ENCODE data around the gene CTNNA3.

The CTNNA3 gene

GRCh38 chr10:66996996-66997395 is 699.0 kb downstream of the CTNNA3 start:
- DNase-seq, result no peak

DNA sequence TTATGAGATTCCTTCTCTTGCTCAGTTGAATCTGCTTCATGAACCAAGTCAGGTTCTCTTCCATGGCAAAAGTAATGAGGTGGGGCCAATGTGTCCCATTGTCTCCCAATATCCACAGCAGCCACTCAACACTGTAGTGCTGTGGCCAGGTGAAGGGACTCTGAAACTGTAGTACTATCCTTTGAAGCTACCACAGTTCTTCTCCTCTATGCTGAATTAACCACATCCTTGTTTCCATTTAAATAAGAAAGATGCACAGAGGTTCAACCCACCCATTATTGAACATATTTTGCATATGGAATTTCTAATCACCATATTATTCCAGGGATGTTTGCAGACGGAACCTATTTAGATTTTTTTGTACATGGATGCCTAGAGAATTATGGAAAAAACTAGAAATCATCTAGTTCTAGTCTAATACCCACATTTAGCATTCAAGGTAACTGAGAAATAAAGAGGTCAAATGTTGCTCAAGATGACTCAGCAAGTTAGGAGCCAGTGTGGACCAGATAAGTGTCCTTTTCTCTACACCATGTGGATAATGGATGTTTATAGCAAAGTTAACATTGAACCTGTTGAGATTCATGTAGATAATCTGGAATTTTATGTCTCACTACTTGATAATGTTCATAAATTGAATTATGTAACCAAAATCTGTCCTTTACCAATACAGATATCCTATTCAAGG is 705.7 kb downstream of the CTNNA3 start:
- no peak for DNase-seq

DNA sequence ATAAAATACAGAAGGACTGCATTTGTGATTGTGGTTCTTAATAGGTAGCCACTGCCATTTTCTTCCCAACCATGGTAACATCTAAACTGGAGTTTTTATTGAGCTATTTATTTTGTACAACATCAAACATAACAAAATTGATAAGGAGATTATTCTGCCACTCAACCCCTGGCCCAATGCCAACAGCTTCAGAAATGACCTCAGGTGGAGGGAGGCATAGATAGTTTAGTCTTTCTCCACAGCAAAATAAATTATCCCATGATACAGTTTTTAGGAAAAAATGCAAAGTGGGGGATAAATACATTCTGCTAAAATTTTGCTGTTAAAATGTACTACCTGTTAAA is 712.5 kb downstream of the CTNNA3 start:
- no peak for DNase-seq

GRCh38 chr10:66982792-66983474 is 713.1 kb downstream of the CTNNA3 start:
- DNase-seq, result no peak

DNA sequence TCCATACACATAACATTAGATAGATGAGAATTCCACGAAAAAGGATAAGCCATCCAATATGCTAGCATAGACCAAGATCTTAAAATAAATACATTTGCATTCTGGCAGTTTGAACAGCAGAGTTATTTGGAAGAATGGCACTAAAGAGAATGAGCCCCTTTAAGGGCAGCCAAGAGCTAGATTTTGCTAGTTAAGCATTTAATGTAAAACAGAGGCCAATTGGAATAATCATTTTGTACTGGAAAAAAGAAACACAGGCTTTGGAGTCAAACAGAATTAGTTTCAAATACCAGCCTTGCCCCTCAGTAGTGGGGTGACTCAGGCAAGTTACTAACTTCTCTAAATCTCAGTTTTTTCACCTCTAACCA is 714.0 kb downstream of the CTNNA3 start:
- DNase-seq, result no peak

DNA sequence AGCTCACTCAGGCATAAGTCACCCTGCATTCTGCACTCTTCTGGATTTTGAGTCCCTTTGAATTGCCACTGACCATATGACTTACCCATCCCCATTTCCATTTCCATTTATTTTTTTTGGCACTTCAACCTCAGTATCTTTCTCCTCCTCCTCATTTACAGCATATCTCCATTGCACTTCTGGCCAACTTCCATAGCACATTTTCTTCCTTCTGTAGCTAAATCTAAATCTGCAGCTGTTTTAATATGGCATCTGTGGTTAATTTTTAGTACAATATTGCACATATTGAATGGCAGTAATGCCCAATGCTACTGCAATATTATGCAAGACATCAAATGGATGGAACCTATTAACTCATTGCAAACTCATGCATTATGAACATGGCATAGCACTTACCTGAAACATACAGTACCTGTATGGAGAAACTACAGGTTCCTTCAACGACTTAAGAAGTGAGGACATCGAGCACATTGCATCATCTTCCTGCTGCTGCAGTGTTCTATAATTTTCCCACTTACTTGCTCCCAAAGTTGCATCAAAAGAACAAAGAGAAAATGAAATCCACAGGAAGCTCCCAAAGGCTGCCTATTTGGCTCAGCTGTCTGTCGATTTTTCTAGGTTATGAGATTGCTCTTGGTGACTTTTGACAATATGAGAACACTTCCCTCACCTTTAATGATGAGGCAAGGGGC is 714.5 kb downstream of the CTNNA3 start:
- no peak for DNase-seq

- no peak for DNase-seq
Observed at GRCh38 chr10:66980246-66980815, 715.7 kb downstream of the CTNNA3 start.

GRCh38 chr10:66964946-66965345 is 731.0 kb downstream of the CTNNA3 start:
- no peak for DNase-seq

DNA sequence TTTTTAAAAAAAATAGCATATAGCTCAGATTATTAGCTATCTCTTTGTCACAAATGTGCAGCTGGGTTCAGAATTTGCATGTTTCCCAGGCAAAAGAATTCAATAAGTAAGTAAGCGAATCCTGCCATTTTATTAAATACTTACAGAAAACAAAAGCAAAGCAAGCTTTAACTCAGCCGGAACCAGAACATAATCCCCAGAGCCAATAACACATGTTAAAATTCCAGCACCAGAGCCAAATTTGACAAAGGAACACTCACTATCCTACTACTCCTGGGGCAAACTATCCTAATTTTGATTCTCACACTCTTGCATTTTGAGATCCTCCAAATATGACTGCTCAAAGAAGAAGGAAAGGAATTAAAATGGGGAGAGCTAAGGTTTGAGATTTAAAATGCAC is 737.5 kb downstream of the CTNNA3 start:
- no peak for DNase-seq

DNA sequence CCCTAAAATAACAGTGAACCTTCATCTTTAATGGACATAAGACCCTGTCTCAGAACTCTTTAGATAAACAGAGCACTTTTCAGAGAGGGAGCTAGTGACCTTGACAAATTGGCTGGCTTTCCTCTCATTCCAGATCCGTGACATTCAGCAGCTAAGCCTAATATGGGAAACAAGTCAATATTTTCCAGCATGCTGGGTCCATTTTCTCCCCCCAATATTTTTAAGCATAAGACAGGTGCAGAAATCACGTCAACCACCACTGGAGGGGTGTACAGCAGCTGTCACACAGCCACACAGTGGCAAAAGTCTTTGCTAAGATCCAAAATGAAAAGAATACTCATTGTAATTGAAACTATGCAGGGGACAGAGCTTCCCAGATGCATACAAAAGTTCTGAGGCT is 744.1 kb downstream of the CTNNA3 start:
- DNase-seq, result no peak

- DNase-seq, result no peak
Observed at GRCh38 chr10:66943590-66943989, 752.4 kb downstream of the CTNNA3 start.

DNA sequence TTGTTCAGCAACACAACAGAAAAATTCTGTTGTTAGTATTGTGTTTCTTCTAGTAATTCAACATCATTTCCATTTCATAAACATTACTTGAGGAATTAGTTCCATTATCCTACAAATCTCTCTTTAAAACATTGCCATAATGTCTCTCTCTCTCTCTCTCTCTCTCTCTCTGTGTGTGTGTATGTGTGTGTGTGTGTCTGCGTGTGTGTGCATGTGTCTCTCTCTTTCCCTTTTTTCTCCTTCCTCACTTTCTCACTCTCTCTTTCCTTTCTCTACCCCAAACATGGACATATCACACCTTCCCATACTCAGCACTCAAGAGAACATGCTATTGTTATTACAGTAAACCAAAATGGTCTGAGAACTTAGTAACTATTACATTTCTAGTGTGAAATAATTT is 753.6 kb downstream of the CTNNA3 start:
- no peak for DNase-seq

- DNase-seq, result no peak
Observed at GRCh38 chr10:66941491-66941890, 754.5 kb downstream of the CTNNA3 start.

DNA sequence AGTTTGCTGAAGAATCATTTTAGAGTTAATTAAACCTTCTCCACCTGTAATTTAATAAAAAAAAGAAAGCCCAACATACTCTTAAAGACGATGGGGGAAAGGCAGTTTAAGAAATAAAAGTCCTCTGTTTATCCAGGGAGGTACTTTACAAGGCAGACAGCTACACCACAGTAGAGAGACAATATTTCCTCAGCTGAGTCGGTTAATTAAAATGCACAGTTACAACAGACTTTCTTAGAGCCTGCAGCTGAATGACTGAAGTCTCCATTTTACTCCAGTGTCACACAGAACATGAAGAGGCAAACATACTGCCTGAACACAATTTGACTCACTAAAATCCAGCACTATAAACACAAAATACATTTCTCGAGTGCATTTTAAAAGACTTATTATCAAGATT is 755.0 kb downstream of the CTNNA3 start:
- DNase-seq, result no peak

DNA sequence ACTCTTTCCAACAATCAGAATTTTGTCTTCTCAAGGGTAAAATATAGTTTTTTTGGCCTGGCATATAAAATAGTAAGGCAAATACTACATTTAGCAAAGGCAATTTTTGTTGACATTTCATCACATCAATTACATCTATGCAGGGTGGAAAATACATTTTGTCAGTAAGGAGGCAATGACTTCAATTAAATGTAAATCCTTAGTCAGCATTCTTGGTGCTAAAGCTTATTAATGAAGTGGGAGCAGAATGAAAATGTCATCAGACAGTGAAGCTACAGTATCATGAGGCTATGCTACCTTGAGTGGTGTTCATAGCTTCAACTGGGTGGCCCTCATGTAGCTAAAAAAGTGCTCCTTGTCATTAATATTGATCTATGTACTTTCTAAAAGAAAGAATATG is 761.3 kb downstream of the CTNNA3 start:
- DNase-seq, result no peak

- DNase-seq, result no peak
Observed at GRCh38 chr10:66931949-66932343, 764.0 kb downstream of the CTNNA3 start.

GRCh38 chr10:66931340-66931948 is 764.6 kb downstream of the CTNNA3 start:
- DNase-seq, result no peak

GRCh38 chr10:66929375-66929774 is 766.6 kb downstream of the CTNNA3 start:
- no peak for DNase-seq

DNA sequence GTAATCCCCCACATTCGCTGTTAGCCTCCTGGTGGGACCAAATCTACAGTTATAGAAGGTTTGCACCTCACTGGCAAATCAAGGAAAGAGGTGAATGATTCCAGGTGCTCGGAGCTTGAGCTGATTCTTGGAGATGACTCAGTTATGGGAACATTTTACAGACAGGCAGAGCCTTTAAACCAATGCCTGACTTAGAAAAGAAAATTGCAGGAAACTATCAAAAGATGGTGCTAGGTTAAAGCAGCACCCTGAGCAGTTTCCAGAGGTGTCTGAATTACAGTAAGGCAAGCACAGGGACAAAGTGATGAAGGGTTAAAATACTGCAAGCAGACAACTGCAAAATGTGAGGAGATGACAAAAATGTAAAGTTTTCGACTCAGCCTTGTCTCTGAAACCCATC is 767.2 kb downstream of the CTNNA3 start:
- DNase-seq, result no peak

- no peak for DNase-seq
Observed at GRCh38 chr10:66927971-66928770, 767.8 kb downstream of the CTNNA3 start.

DNA sequence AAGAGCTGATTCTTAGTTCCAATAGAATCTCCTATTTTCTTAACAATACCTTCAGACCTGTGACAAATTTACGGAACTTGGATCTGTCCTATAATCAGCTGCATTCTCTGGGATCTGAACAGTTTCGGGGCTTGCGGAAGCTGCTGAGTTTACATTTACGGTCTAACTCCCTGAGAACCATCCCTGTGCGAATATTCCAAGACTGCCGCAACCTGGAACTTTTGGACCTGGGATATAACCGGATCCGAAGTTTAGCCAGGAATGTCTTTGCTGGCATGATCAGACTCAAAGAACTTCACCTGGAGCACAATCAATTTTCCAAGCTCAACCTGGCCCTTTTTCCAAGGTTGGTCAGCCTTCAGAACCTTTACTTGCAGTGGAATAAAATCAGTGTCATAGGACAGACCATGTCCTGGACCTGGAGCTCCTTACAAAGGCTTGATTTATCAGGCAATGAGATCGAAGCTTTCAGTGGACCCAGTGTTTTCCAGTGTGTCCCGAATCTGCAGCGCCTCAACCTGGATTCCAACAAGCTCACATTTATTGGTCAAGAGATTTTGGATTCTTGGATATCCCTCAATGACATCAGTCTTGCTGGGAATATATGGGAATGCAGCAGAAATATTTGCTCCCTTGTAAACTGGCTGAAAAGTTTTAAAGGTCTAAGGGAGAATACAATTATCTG is 768.6 kb downstream of the CTNNA3 start:
- no peak for DNase-seq

DNA sequence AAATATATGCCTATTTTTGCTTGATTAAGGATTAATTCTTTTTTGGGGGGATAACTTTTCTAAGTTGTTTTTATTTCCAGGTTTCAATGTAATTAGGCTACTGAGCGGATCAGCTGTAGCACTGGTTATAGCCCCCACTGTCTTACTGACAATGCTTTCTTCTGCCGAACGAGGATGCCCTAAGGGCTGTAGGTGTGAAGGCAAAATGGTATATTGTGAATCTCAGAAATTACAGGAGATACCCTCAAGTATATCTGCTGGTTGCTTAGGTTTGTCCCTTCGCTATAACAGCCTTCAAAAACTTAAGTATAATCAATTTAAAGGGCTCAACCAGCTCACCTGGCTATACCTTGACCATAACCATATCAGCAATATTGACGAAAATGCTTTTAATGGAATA is 769.2 kb downstream of the CTNNA3 start:
- DNase-seq, result no peak

Measured in stimulated activated CD4-positive, alpha-beta T cell treated with anti-CD3 and anti-CD28 coated beads, Interleukin-4, amount 100 ng/mL, for 1 hour (primary cell).